ENCODE measurements around the gene PPP2R5A.
"Not testable (repeated sequence)": the region's sequence is repeated elsewhere in the genome, so short reads cannot be mapped to it uniquely, and the experiment has no call there.

The PPP2R5A gene

GRCh38 chr1:212269306-212269705 is 15.9 kb upstream of the PPP2R5A start:
- no peak for DNase-seq

GRCh38 chr1:212270564-212270963 is 14.6 kb upstream of the PPP2R5A start:
- no peak for DNase-seq

GRCh38 chr1:212271234-212271633 is 14.0 kb upstream of the PPP2R5A start:
- DNase-seq = no peak

GRCh38 chr1:212271823-212272485 is 13.3 kb upstream of the PPP2R5A start:
- no peak for DNase-seq

- no peak for DNase-seq
These were observed 3.6 kb upstream of the PPP2R5A start for GRCh38 chr1:212281590-212281989.

GRCh38 chr1:212283741-212284140 is 1.5 kb upstream of the PPP2R5A start:
- DNase-seq = no peak

- no peak for DNase-seq
These were observed 872 bp upstream of the PPP2R5A start for GRCh38 chr1:212284332-212284743.

- DNase-seq = peak; percentile 37 to 67
These were observed 710 bp downstream of the PPP2R5A start for GRCh38 chr1:212285685-212286555.

- DNase-seq = peak; percentile 37 to 38
These were observed 1.4 kb downstream of the PPP2R5A start for GRCh38 chr1:212286556-212287131.

GRCh38 chr1:212287261-212287895 is 2.2 kb downstream of the PPP2R5A start:
- no peak for DNase-seq

- not testable (repeated sequence) for DNase-seq
These were observed 2.8 kb downstream of the PPP2R5A start for GRCh38 chr1:212287995-212288394.

GRCh38 chr1:212288615-212289014 is 3.4 kb downstream of the PPP2R5A start:
- DNase-seq = no peak

GRCh38 chr1:212289262-212290077 is 4.3 kb downstream of the PPP2R5A start:
- DNase-seq = no peak

- DNase-seq = no peak
These were observed 5.4 kb downstream of the PPP2R5A start for GRCh38 chr1:212290608-212291007.

- peak in 1 of 2 donors; percentile 67 for DNase-seq
These were observed 6.4 kb downstream of the PPP2R5A start for GRCh38 chr1:212291505-212292134.

GRCh38 chr1:212292250-212293105 is 7.3 kb downstream of the PPP2R5A start:
- no peak for DNase-seq

GRCh38 chr1:212293579-212293978 is 8.4 kb downstream of the PPP2R5A start:
- no peak for DNase-seq

GRCh38 chr1:212294983-212295382 is 9.8 kb downstream of the PPP2R5A start:
- DNase-seq = no peak

GRCh38 chr1:212295579-212295978 is 10.4 kb downstream of the PPP2R5A start:
- no peak for DNase-seq

- no peak for DNase-seq
These were observed 12.1 kb downstream of the PPP2R5A start for GRCh38 chr1:212297338-212297737.

- no peak for DNase-seq
These were observed 16.4 kb downstream of the PPP2R5A start for GRCh38 chr1:212301580-212301979.

Data from bone marrow (tissue), 2 donors.